IMR-90 (cell line): ENCODE measurements around the gene RAB25. TPM values are rescaled to one million over a fixed set of nuclear protein-coding genes. Genes with fewer than 3 reads are reported as not detected.

ENCODE experiments used
- ATAC-seq: fragments of 200-7000 bp; cut with Tn5 transposase; 2 replicates; pipeline ENCODE4 v1.9.1; 2020; ENCODE audit warnings: low read depth, mild to moderate bottlenecking, moderate library complexity
- BruUV-seq: library from RNA; stranded (reverse); fragments of 400-500 nt; replicated peaks from 2 replicates; lab custom pipeline; 2021; lab: Mats Ljungman, UMichigan
- CTCF ChIA-PET: fragments of 300-600 bp; formaldehyde crosslinking; extraction: SDS; loops from one replicate; lab custom pipeline; 2021; ENCODE audit warnings: antibody characterized with exemption; lab: Yijun Ruan, JAX
- POLR2A ChIA-PET: fragments of 300-600 bp; sonication (Branson Sonifier 250); formaldehyde crosslinking; loops from one replicate; lab custom pipeline; 2022; ENCODE audit warnings: antibody characterized with exemption; ENCODE audit not compliant: unreplicated experiment; lab: Charles Lee
- DNase-seq: peaks from one replicate; pipeline ENCODE4 v3.0.0; 2013
- H2AFZ ChIP-seq: replicated peaks from 2 replicates; pipeline ENCODE3; 2013; ENCODE audit warnings: low read length, mild to moderate bottlenecking; ENCODE audit not compliant: poor library complexity
- H2AK5ac ChIP-seq: 2 replicates; pipeline ENCODE4 v1.6.1; 2013; ENCODE audit warnings: low read depth, low read length, inconsistent platforms
- H2AK9ac ChIP-seq: replicated peaks from 2 replicates; pipeline ENCODE3; 2013; ENCODE audit warnings: mild to moderate bottlenecking, low read depth, low read length, moderate library complexity; ENCODE audit not compliant: poor library complexity
- H2BK120ac ChIP-seq: 2 replicates; pipeline ENCODE4 v1.6.1; 2013; ENCODE audit warnings: low read depth, low read length, inconsistent platforms
- H2BK15ac ChIP-seq: 3 replicates; pipeline ENCODE4 v1.6.1; 2013; ENCODE audit warnings: low read depth, low read length, inconsistent platforms
- H2BK20ac ChIP-seq: 2 replicates; pipeline ENCODE4 v1.6.1; 2013; ENCODE audit warnings: low read depth, mild to moderate bottlenecking, inconsistent platforms, low read length, moderate library complexity
- H2BK5ac ChIP-seq: 2 replicates; pipeline ENCODE4 v1.6.1; 2013; ENCODE audit warnings: mild to moderate bottlenecking, low read depth, low read length, inconsistent platforms; ENCODE audit not compliant: poor library complexity, severe bottlenecking
- H3K14ac ChIP-seq: replicated peaks from 2 replicates; pipeline ENCODE4 v1.6.1; 2013; ENCODE audit warnings: low read depth, low read length, inconsistent platforms
- H3K18ac ChIP-seq: 2 replicates; pipeline ENCODE4 v1.6.1; 2013; ENCODE audit warnings: low read depth, low read length, control low read depth
- H3K23ac ChIP-seq: 2 replicates; pipeline ENCODE4 v1.6.1; 2013; ENCODE audit warnings: low read depth, low read length, inconsistent platforms
- H3K27ac ChIP-seq: 2 replicates; pipeline ENCODE4 v1.5.1; 2013; ENCODE audit warnings: mild to moderate bottlenecking, control low read depth, low read length; ENCODE audit not compliant: insufficient read depth
- H3K27me3 ChIP-seq: 2 replicates; pipeline ENCODE4 v1.6.1; 2013; ENCODE audit warnings: low read length; ENCODE audit not compliant: control insufficient read depth, insufficient read depth
- H3K36me3 ChIP-seq: 2 replicates; pipeline ENCODE4 v1.6.1; 2013; ENCODE audit warnings: low read length, mixed read lengths; ENCODE audit not compliant: control insufficient read depth, insufficient read depth
- H3K4ac ChIP-seq: 2 replicates; pipeline ENCODE4 v1.6.1; 2013; ENCODE audit warnings: low read depth, low read length, inconsistent platforms
- H3K4me1 ChIP-seq: 2 replicates; pipeline ENCODE4 v1.6.1; 2013; ENCODE audit warnings: low read length, mixed read lengths; ENCODE audit not compliant: control insufficient read depth, insufficient read depth
- H3K4me2 ChIP-seq: 2 replicates; pipeline ENCODE4 v1.6.1; 2013; ENCODE audit warnings: low read depth, mild to moderate bottlenecking, control low read depth, low read length, moderate library complexity
- H3K4me3 ChIP-seq: 2 replicates; pipeline ENCODE4 v1.5.1; 2013; ENCODE audit warnings: low read depth, mild to moderate bottlenecking, control low read depth, low read length, moderate library complexity; ENCODE audit not compliant: insufficient read depth
- H3K56ac ChIP-seq: 2 replicates; pipeline ENCODE4 v1.6.1; 2013; ENCODE audit warnings: low read length, inconsistent platforms; ENCODE audit not compliant: insufficient read depth; ENCODE audit errors: extremely low read depth
- H3K79me1 ChIP-seq, 2 experiments: 2 replicates each; pipeline ENCODE4 v1.6.1; 2013; ENCODE audit warnings: low read length in 2 of 2, inconsistent platforms in 1 of 2, low read depth in 1 of 2
- H3K9ac ChIP-seq: 2 replicates; pipeline ENCODE4 v1.6.1; 2013; ENCODE audit warnings: low read depth, low read length, control low read depth
- H3K9me1 ChIP-seq: 2 replicates; pipeline ENCODE4 v1.6.1; 2013; ENCODE audit warnings: low read length, inconsistent platforms; ENCODE audit not compliant: insufficient read depth
- H3K9me3 ChIP-seq: 2 replicates; pipeline ENCODE4 v1.6.1; 2013; ENCODE audit warnings: low read length; ENCODE audit not compliant: control insufficient read depth, insufficient read depth
- H4K20me1 ChIP-seq: 2 replicates; pipeline ENCODE4 v1.6.1; 2013; ENCODE audit warnings: low read length, inconsistent platforms; ENCODE audit not compliant: insufficient read depth
- H4K5ac ChIP-seq: 2 replicates; pipeline ENCODE4 v1.6.1; 2013; ENCODE audit warnings: mild to moderate bottlenecking, low read depth, low read length, control low read depth
- H4K8ac ChIP-seq, 2 experiments: 2 replicates each; pipeline ENCODE4 v1.6.1; 2013; ENCODE audit warnings: low read depth in 2 of 2, low read length in 2 of 2, control low read depth in 1 of 2, inconsistent platforms in 1 of 2
- H4K91ac ChIP-seq: 2 replicates; pipeline ENCODE4 v1.6.1; 2013; ENCODE audit warnings: low read depth, low read length, inconsistent platforms; ENCODE audit not compliant: insufficient read depth
- POLR2A ChIP-seq: IDR thresholded peaks from 2 replicates; pipeline ENCODE4 v1.6.1; 2012; ENCODE audit warnings: mild to moderate bottlenecking, low read depth, low read length
- RFX5 ChIP-seq: IDR thresholded peaks from 2 replicates; pipeline ENCODE4 v1.8.0; 2012; ENCODE audit warnings: low read depth, mild to moderate bottlenecking, low read length, moderate library complexity
- WGBS, 2 experiments: methylation state at CpG; one replicate each; pipeline versions ENCODE4 v1.1.5 to v1.1.7; 2013; ENCODE audit warnings: missing lambda C conversion rate in 2 of 2; ENCODE audit not compliant: insufficient read length in 1 of 2; ENCODE audit errors: extremely low coverage in 2 of 2; 5-methylcytosine and 5-hydroxymethylcytosine counted together
- dilution Hi-C: fragments of 300-500 bp; cut with HindIII; formaldehyde crosslinking; loops from one replicate; pipeline ENCODE4 v1.14.3; 2018; ENCODE audit warnings: low sequenced_read_pairs; ENCODE audit not compliant: unreplicated experiment
- in situ Hi-C: fragments of 300-500 bp; cut with MboI; formaldehyde crosslinking; loops from 3 replicates; pipeline ENCODE4 v1.14.3; 2019; ENCODE audit warnings: low sequenced_read_pairs, inconsistent platforms, mixed read lengths
- intact Hi-C: fragments of 100-400 bp; cut with micrococcal nuclease; formaldehyde crosslinking; loops from 2 replicates; pipeline ENCODE4 v1.10.0; 2022
- polyA plus RNA-seq, 3 experiments: library from polyadenylated mRNA; depleted of rRNA; stranded (reverse); fragments of >200 nt; gene quantifications; 2 replicates each; pipeline ENCODE4 v1.2.3, GENCODE V29; 2012; ENCODE audit warnings: low replicate concordance in 1 of 3
- total RNA-seq: library from RNA; depleted of rRNA; stranded (reverse); fragments of >200 nt; gene quantifications from 2 replicates; pipeline ENCODE4 v1.2.3, GENCODE V29; 2012

Gene RAB25
- total and polyA plus RNA-seq, 2 of the 4 experiments (the other 2 are of a cell fraction) = not detected

GRCh38 chr1:156108057-156108456 lies 47.1 kb downstream of the RAB25 start:
- CTCF ChIA-PET = no interaction called here
- 80% methylated on average over 1 of the region's 3 CpGs; no CpG with 5 or more reads in 1 of the 2 experiments for WGBS, 2 experiments

More at GRCh38 chr1:156108057-156108456, 47.1 kb downstream of the RAB25 start:
- 0 out of 3 replicates have a peak overlapping the region, but pooled peaks have one; percentile 11 for H2BK15ac ChIP-seq
- no TSS peak for BruUV-seq
- H3K9me1 ChIP-seq = peaks cover 22% of the 10 kb centered on the region
- no peak overlapping the region for H4K5ac ChIP-seq
- peak overlapping the region; percentile 12 for H2AK9ac ChIP-seq
- no peak overlapping the region for H3K9ac ChIP-seq
- H2AK5ac ChIP-seq = no peak overlapping the region
- in situ Hi-C loops (no loop called here), dilution Hi-C loops (no loop called here), intact Hi-C loops (no loop called here)
- H3K4me1 ChIP-seq = peaks cover 33% of the 10 kb centered on the region
- H3K23ac ChIP-seq = no peak overlapping the region
- ATAC-seq (no peak), DNase-seq (no peak)
- no peaks in the 10 kb centered on the region for H4K20me1 ChIP-seq
- no peak overlapping the region for H3K4ac ChIP-seq
- no peak overlapping the region for H2BK120ac ChIP-seq
- H3K18ac ChIP-seq = no peak overlapping the region
- no peaks in the 10 kb centered on the region for H3K27me3 ChIP-seq
- H3K14ac ChIP-seq = no peak overlapping the region
- no peaks in the 10 kb centered on the region for H3K9me3 ChIP-seq
- H4K8ac ChIP-seq = no peak overlapping the region
- no peaks in the 10 kb centered on the region for H3K36me3 ChIP-seq
- no peak overlapping the region for H3K4me2 ChIP-seq
- POLR2A ChIA-PET = no interaction called here
- peaks cover 11 to 60% of the 10 kb centered on the region in 2 experiments for H3K79me1 ChIP-seq
- TF ChIP-seq POLR2A = 0 out of 2 replicates have a peak, but pooled peaks have one; percentile 15
- TF ChIP-seq RFX5 = no peak
- H2AFZ ChIP-seq = no peak overlapping the region
- no peak overlapping the region for H3K4me3 ChIP-seq
- H4K91ac ChIP-seq = no peak overlapping the region
- no peak overlapping the region for H2BK5ac ChIP-seq
- H3K27ac ChIP-seq = no peak overlapping the region
- H3K56ac ChIP-seq = no peak overlapping the region
- H2BK20ac ChIP-seq = no peak overlapping the region
